ENCODE results near the gene ATF6. TPM values are rescaled to one million over a fixed set of nuclear protein-coding genes. Genes with fewer than 3 reads are reported as not detected.

ATF6 gene
- total RNA-seq, 1 experiment from 2014 or later: 10.6 TPM

DNA sequence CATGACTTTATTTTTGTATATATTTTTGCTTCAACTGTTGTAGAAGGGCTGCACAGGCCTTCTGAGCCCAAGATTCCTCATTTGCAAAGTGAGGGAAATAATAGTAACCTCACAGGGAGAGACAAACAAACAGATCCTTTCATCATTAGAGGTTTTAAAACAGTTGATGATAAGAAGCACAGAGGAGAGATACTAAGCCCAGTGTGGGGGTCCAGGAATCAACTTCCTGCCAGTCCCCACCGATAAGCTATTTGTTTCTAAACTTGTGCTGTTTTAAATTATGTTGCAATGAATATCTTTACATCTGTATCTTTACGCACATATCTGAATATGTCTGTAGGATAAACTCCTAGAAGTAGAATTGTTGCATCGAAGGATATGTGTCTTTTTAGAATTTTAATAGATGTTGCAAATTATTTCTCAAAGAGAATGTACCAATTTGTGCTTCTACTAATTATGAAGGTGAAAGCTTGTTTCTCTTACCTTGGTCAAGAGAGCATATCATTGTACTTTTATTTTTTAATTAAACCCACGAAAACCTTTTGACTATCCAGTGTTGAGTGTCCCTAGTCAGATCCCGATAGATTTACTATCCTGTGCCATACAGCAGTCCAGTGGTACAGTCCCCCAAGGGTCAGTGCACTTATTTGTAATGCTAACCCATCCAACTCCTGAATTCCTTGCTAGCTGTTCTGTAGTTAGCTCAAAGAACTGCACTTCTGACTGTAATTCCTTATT lies 34.0 kb upstream of the ATF6 start (continued):
- TF ChIP-seq, protein P1, sequence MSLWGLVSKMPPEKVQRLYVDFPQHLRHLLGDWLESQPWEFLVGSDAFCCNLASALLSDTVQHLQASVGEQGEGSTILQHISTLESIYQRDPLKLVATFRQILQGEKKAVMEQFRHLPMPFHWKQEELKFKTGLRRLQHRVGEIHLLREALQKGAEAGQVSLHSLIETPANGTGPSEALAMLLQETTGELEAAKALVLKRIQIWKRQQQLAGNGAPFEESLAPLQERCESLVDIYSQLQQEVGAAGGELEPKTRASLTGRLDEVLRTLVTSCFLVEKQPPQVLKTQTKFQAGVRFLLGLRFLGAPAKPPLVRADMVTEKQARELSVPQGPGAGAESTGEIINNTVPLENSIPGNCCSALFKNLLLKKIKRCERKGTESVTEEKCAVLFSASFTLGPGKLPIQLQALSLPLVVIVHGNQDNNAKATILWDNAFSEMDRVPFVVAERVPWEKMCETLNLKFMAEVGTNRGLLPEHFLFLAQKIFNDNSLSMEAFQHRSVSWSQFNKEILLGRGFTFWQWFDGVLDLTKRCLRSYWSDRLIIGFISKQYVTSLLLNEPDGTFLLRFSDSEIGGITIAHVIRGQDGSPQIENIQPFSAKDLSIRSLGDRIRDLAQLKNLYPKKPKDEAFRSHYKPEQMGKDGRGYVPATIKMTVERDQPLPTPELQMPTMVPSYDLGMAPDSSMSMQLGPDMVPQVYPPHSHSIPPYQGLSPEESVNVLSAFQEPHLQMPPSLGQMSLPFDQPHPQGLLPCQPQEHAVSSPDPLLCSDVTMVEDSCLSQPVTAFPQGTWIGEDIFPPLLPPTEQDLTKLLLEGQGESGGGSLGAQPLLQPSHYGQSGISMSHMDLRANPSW (CRISPR knock-in tag; conservative IDR thresholded peaks at IDR 0.05; ENCODE audit: low read depth): no peak
- TF ChIP-seq ZNF416 (CRISPR knock-in tag; IDR thresholded peaks at IDR 0.05) (no peak), KAT7 (CRISPR knock-in tag; IDR thresholded peaks at IDR 0.05; ENCODE audit: borderline replicate concordance) (no peak), HMGA2 (CRISPR knock-in tag; IDR thresholded peaks at IDR 0.05) (no peak), GABPB1 (CRISPR knock-in tag; IDR thresholded peaks at IDR 0.05) (no peak), ZNF232 (CRISPR knock-in tag; IDR thresholded peaks at IDR 0.05) (no peak), TCF7 (CRISPR knock-in tag; IDR thresholded peaks at IDR 0.05; ENCODE audit: low read depth) (no peak), TEAD1 (CRISPR knock-in tag; IDR thresholded peaks at IDR 0.05) (no peak)
- TF ChIP-seq, protein P2, sequence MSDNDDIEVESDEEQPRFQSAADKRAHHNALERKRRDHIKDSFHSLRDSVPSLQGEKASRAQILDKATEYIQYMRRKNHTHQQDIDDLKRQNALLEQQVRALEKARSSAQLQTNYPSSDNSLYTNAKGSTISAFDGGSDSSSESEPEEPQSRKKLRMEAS (CRISPR knock-in tag; IDR thresholded peaks at IDR 0.05): no peak
- TF ChIP-seq, protein P3, sequence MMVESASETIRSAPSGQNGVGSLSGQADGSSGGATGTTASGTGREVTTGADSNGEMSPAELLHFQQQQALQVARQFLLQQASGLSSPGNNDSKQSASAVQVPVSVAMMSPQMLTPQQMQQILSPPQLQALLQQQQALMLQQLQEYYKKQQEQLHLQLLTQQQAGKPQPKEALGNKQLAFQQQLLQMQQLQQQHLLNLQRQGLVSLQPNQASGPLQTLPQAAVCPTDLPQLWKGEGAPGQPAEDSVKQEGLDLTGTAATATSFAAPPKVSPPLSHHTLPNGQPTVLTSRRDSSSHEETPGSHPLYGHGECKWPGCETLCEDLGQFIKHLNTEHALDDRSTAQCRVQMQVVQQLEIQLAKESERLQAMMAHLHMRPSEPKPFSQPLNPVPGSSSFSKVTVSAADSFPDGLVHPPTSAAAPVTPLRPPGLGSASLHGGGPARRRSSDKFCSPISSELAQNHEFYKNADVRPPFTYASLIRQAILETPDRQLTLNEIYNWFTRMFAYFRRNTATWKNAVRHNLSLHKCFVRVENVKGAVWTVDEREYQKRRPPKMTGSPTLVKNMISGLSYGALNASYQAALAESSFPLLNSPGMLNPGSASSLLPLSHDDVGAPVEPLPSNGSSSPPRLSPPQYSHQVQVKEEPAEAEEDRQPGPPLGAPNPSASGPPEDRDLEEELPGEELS (CRISPR knock-in tag; IDR thresholded peaks at IDR 0.05): no peak
- TF ChIP-seq, protein P4, sequence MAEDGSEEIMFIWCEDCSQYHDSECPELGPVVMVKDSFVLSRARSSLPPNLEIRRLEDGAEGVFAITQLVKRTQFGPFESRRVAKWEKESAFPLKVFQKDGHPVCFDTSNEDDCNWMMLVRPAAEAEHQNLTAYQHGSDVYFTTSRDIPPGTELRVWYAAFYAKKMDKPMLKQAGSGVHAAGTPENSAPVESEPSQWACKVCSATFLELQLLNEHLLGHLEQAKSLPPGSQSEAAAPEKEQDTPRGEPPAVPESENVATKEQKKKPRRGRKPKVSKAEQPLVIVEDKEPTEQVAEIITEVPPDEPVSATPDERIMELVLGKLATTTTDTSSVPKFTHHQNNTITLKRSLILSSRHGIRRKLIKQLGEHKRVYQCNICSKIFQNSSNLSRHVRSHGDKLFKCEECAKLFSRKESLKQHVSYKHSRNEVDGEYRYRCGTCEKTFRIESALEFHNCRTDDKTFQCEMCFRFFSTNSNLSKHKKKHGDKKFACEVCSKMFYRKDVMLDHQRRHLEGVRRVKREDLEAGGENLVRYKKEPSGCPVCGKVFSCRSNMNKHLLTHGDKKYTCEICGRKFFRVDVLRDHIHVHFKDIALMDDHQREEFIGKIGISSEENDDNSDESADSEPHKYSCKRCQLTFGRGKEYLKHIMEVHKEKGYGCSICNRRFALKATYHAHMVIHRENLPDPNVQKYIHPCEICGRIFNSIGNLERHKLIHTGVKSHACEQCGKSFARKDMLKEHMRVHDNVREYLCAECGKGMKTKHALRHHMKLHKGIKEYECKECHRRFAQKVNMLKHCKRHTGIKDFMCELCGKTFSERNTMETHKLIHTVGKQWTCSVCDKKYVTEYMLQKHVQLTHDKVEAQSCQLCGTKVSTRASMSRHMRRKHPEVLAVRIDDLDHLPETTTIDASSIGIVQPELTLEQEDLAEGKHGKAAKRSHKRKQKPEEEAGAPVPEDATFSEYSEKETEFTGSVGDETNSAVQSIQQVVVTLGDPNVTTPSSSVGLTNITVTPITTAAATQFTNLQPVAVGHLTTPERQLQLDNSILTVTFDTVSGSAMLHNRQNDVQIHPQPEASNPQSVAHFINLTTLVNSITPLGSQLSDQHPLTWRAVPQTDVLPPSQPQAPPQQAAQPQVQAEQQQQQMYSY (CRISPR knock-in tag; IDR thresholded peaks at IDR 0.05): no peak
- TF ChIP-seq, protein P5, sequence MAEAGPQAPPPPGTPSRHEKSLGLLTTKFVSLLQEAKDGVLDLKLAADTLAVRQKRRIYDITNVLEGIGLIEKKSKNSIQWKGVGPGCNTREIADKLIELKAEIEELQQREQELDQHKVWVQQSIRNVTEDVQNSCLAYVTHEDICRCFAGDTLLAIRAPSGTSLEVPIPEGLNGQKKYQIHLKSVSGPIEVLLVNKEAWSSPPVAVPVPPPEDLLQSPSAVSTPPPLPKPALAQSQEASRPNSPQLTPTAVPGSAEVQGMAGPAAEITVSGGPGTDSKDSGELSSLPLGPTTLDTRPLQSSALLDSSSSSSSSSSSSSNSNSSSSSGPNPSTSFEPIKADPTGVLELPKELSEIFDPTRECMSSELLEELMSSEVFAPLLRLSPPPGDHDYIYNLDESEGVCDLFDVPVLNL (CRISPR knock-in tag; IDR thresholded peaks at IDR 0.05; ENCODE audit: borderline replicate concordance, low read depth): no peak

DNA sequence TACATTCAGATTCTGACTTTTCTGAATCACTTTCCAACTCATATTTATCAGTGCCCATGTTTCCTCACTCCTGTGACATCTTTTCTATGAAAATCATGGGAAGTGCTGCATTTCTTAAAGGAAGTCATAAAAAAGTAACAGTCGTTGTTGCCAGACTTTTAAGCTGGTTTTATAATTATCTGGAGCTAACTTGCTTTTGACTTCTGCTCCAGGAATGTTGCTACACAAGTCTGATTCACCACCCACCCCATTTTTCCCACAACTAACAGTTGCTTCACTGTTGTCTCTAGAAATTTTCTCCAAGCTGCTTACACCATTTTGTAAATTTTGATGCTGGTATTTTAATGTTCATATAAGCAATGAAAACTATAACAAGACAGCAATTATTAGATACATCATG lies 32.6 kb upstream of the ATF6 start:
- ChIA-PET POLR2A (interaction anchor here (0.6 kb wide), 1 partner anchor 88 kb away, joined by 3 read pairs; no protein-coding TSS in a partner anchor), CTCF (interaction anchor here (1.1 kb wide), 1 partner anchor 8 kb away, joined by 4 read pairs; no protein-coding TSS in a partner anchor)
- no peak for DNase-seq (ENCODE audit: low spot score)
- Mint-ChIP-seq H3K4me1 (peaks cover 48% of the 10 kb centered on the region), H3K9me3 (no peaks in the 10 kb centered on the region), H3K36me3 (no peaks in the 10 kb centered on the region), H3K27me3 (ENCODE audit: low read depth) (peaks cover 10% of the 10 kb centered on the region), H3K4me3 (no peak overlapping the region), H3K27ac (no peak overlapping the region)
- ATAC-seq: no peak
- TF ChIP-seq OVOL2 (CRISPR knock-in tag; IDR thresholded peaks at IDR 0.05; ENCODE audit: borderline replicate concordance) (no peak), JAZF1 (CRISPR knock-in tag; IDR thresholded peaks at IDR 0.05) (no peak), JUN (CRISPR knock-in tag; IDR thresholded peaks at IDR 0.05) (no peak), TP53 (CRISPR knock-in tag; IDR thresholded peaks at IDR 0.05) (no peak), RORB (CRISPR knock-in tag; IDR thresholded peaks at IDR 0.05) (no peak), TEAD1 (CRISPR knock-in tag; IDR thresholded peaks at IDR 0.05) (no peak)
- TF ChIP-seq, protein P6, sequence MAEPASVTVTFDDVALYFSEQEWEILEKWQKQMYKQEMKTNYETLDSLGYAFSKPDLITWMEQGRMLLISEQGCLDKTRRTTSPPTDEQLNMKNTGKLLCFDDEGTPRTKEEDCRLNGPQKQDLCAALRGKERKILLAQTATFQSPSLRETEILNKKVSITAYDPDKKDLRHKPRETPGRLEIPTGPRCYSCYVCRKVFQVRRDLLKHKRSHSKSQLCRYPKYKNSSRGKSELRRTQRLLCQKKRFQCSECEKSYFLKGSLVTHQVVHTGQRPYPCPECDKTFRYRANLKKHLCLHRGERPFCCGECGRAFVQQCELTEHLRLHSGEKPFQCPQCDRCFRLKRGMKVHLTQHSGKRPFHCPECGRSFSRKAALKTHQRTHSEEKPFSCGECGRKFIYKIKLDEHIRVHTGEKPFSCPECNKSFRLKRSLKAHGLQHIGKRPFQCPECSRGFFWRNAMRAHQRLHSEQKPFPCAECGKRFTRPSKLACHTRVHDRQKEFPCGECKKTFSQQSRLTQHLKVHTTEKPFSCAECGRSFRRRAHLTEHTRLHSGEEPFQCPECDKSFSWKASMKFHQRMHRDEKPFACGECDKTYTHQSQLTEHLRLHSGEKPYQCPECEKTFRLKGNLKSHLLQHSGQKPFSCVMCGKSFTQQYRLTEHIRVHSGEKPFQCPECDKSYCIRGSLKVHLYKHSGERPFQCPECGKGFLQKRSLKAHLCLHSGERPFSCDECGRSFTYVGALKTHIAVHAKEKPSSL (CRISPR knock-in tag; conservative IDR thresholded peaks at IDR 0.05): no peak
- TF ChIP-seq, protein P7, sequence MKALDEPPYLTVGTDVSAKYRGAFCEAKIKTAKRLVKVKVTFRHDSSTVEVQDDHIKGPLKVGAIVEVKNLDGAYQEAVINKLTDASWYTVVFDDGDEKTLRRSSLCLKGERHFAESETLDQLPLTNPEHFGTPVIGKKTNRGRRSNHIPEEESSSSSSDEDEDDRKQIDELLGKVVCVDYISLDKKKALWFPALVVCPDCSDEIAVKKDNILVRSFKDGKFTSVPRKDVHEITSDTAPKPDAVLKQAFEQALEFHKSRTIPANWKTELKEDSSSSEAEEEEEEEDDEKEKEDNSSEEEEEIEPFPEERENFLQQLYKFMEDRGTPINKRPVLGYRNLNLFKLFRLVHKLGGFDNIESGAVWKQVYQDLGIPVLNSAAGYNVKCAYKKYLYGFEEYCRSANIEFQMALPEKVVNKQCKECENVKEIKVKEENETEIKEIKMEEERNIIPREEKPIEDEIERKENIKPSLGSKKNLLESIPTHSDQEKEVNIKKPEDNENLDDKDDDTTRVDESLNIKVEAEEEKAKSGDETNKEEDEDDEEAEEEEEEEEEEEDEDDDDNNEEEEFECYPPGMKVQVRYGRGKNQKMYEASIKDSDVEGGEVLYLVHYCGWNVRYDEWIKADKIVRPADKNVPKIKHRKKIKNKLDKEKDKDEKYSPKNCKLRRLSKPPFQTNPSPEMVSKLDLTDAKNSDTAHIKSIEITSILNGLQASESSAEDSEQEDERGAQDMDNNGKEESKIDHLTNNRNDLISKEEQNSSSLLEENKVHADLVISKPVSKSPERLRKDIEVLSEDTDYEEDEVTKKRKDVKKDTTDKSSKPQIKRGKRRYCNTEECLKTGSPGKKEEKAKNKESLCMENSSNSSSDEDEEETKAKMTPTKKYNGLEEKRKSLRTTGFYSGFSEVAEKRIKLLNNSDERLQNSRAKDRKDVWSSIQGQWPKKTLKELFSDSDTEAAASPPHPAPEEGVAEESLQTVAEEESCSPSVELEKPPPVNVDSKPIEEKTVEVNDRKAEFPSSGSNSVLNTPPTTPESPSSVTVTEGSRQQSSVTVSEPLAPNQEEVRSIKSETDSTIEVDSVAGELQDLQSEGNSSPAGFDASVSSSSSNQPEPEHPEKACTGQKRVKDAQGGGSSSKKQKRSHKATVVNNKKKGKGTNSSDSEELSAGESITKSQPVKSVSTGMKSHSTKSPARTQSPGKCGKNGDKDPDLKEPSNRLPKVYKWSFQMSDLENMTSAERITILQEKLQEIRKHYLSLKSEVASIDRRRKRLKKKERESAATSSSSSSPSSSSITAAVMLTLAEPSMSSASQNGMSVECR (CRISPR knock-in tag; IDR thresholded peaks at IDR 0.05; ENCODE audit: borderline replicate concordance): no peak

All from WTC11 (cell line).